DOHH2 (cell line): ENCODE data around the gene KDELR3.
"Not testable (repeated sequence)": the region's sequence is repeated elsewhere in the genome, so short reads cannot be mapped to it uniquely, and the experiment has no call there.

Experiments used
- CTCF ChIP-seq: fragments of 200-600 bp; sonication (generic); IDR thresholded peaks from one replicate; pipeline ENCODE4 v1.5.1; 2014; ENCODE audit warnings: antibody characterized with exemption, mild to moderate bottlenecking, low read depth, low read length; ENCODE audit not compliant: poor library complexity, severe bottlenecking
- EZH2phosphoT487 ChIP-seq: fragments of 200-600 bp; sonication (generic); IDR thresholded peaks from 2 replicates; pipeline ENCODE4 v1.6.1; 2017; ENCODE audit warnings: borderline replicate concordance, mild to moderate bottlenecking, antibody characterized with exemption, low read length, moderate library complexity, mixed read lengths

DNA sequence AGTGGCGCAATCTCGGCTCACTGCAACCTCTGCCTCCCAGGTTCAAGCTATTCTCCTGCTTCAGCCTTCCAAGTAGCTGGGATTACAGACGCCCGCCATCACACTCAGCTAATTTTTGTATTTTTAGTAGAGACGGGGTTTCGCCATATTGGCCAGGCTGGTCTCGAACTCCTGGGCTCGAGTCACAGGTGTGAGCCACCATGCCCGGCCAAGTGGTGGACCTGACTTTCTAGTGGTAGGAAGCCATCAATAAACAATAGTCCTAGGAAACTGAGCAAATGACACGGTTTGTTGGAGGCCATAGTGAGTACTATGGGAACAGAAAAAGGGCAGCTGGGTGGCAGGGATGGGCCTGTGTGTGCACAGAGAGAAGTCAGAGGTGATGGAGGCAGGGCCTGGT is 2.3 kb downstream of the KDELR3 start:
- not testable (repeated sequence) for TF ChIP-seq CTCF, EZH2phosphoT487
